Stimulated activated CD4-positive, alpha-beta T cell treated with anti-CD3 and anti-CD28 coated beads, Interleukin-2, amount 100 ng/mL, for 48 hours (primary cell): ENCODE measurements around the gene GTSF1L.
A peak's percentile ranks its signal among the peaks of the same experiment; 100 is the strongest.
"Not testable (repeated sequence)": the region's sequence is repeated elsewhere in the genome, so short reads cannot be mapped to it uniquely, and the experiment has no call there.

Experiments
- DNase-seq, 2 donors: peaks; one replicate each; pipeline ENCODE4 v3.0.0-alpha.2; 2020

The GTSF1L gene

DNA sequence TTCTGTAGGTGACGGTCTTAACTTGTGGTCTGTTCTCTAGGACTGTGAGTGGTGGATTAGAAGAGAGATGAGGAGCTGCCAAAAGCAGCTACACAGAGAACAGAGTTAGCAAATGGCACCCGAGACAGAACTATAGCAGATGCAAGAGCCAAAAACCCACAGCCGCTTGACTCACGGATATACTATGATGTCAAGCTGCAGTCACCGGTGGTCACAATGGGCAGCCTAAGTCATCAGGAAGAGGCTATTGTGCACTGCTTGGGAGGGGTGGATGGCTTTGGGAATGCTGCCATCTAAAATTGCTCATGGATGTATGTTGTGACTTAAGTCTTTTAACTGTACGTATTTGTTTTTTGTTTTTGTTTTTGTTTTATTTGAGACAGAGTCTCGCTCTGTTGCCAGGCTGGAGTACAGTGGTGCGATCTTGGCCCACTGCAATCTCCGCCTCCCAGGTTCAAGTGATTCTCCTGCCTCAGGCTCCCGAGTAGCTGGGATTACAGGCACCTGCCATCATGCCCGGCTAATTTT, at the start of gene GTSF1L:
Gene GTSF1L (minus strand): TSS at position 192 of the 528 bp plus-strand sequence. CDS start 308 bp downstream, outside the sequence.
- DNase-seq: no peak

DNA sequence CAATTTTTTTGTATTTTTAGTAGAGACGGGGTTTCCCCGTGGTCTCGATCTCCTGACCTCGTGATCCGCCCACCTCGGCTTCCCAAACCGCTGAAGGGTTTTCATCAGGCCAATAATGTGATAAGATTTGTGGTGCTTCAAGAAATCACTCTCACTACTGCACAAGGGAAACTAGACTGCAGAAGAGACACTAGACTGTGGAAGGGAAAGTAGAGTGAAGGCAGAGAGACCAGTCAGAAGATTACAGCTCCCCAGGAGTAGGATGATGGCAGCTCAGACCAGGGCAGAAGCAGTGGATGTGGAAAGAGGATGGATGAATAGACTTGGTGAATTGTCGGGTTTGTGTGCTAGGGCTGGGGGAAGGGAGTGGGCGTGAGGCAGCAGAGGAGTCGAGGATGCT, 48.0 kb upstream of the GTSF1L start:
- no peak for DNase-seq

DNA sequence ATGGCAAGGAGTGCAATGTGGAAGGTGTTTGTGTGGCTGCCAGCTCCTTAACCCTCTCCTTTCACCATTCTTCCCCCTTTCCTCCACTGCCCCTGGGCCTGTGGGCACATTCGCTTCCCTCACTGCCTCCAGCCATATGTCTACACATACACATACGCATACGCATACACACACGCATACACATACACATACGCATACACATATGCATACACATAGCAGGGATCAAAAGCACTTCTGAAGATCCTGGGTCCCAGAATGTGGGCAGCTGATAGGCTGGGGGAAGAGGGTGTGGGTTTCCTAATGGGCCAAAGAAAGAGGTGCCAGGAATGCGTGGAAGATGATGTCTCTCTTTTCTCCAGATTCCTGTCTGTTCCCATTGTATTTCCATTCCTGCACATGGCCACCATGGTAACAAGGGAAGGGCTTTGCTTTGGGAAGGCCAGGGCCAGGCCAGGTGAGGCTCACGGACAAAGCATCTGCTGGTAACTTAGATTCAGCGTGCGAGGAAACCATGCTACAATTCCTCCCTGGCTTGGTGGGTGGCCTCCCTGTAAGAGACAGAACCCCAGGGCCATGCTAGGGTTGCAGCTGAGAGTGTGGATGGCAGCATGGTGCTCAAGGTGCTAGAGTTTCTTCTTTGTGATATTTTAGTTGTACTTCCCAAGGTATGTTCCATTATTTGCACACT, 44.8 kb upstream of the GTSF1L start:
- DNase-seq: no peak

DNA sequence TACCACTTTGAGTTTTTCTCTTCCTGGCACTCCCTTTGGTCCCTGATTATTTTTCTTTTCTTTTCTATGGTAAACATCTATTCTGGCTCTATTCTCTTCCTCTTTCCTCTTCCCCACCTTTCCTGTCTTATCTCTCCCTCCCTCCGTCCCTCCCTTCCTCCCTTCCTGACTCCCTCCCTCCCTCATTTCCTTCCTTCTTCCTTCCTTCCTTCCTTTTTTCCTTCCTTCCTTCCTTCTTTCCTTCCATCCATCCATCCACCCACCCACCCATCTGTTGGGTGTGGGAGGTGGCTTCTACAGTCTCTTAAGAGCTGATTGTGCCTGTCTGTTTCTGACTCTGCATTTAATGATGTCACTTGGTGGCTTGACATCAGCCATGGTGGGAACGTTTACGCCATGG, 43.5 kb upstream of the GTSF1L start:
- no peak for DNase-seq

GRCh38 chr20:43767686-43768474, 41.1 kb upstream of the GTSF1L start:
- DNase-seq: no peak

GRCh38 chr20:43766917-43767316, 40.1 kb upstream of the GTSF1L start:
- DNase-seq: no peak

DNA sequence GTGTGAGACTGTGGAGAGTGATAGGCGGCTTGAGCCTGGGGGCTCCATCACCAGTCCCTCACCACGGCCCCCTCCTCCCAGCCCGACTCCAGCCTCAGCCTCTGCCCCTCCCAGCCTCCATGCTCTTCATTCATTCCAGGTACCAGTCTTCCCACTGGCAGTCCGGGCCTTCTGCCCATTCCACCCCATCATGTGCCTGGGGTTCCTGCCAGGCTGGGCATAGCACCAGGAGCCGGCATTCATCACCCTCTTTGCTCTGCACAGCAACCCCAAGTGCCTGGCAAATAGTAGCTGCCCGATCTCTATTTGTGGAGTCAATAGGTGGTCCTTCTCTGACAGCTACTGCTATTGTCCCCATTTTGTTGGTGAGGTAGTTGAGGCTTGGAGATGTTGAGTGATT, 39.6 kb upstream of the GTSF1L start:
- no peak for DNase-seq

DNA sequence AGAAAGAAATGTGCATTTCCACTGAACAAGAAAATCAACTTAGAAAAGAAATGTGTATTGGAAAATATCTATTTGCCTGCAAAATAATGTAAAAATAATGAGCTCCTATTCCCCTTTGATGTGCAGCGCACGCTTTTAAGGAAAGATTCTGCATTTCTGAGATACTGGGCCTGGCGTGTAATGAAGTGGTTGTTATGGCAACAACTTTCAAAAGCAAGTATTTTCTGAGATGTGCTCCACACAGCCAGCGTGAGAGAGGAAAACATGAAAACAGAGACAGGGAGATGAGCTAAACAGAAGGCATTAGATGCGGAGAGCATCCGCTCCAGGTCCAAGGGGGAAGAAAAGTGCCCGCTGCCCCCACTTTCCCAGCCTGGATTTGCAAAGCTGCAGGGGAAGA, 39.1 kb upstream of the GTSF1L start:
- no peak for DNase-seq

DNA sequence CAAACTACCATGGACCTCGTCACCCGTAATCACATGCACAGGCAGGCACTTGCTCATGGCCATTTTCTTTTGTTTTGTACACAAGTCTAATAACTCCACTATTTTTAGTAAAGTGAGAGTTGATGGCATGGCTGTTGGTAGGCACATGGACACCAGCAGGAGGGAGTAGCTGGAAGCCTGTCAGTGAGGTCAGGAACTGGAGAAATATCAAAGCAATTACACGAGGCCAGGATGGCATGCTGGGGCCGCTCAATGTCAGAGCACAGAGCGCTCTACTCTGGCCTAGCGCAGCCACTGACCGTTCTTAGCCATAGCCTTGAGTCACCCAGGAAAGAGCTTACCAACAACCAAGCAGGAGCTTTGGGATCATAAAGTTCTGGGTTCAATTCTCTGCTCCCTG, 36.1 kb upstream of the GTSF1L start:
- no peak for DNase-seq

DNA sequence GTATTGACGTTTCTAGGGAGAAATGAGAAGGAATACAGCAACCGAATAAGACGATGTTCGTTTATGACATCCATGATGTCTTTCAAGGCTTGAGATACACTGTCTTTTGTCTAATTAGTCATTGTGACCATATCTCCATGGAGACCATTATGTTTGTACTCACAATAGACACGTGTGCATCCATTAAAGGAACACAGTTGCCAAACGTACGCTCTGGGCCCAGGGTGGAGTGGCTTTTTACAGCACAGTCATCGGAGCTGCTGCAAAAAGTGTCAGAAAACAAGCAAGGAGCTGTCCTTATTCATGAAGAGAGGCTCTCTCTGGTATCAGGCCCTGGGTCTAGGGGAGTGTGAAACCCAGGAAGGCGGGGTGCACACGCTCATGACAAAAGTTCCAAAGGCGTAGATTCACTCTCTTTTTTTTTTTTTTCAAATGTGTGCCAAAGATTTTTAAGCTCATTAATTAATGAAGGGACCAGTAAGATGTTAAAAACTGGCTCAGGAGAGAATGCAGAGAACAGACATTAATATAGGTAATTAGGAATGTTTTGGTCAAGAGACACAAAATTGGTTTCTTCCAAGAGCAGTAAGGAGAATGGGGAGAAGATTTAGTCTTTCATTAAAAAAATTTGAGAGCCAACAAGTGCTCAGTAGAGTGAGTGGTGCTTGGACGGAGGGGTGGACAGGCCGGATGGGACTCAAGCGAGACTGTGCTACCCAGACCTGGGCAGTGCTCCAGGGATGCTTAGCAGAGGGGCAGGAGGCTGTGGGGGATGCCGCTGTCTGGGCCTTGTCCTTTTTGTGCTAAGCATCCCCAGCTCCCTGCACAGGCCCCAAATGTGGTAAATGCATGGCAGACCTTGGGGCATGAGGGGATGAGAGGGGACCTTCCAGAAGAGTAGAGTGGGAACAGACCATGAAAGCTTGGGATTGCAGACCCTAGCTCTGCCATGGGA, 34.9 kb upstream of the GTSF1L start:
- DNase-seq: no peak

DNA sequence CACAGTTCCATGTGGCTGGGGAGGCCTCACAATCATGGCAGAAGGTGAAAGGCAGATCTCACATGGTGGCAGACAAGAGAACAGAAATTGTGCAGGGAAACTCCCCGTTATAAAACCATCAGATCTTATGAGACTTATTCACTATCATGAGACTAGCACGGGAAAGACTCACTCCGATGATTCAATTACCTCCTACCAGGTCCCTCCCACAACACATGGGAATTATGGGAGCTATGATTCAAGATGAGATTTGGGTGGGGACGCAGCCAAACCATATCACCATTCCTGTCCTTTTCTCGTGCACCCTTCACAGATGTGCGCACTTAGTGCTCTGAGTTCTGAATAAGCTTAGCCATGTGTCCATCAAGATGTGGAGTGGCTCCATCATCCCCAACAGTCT, 31.1 kb upstream of the GTSF1L start:
- not testable (repeated sequence) for DNase-seq

DNA sequence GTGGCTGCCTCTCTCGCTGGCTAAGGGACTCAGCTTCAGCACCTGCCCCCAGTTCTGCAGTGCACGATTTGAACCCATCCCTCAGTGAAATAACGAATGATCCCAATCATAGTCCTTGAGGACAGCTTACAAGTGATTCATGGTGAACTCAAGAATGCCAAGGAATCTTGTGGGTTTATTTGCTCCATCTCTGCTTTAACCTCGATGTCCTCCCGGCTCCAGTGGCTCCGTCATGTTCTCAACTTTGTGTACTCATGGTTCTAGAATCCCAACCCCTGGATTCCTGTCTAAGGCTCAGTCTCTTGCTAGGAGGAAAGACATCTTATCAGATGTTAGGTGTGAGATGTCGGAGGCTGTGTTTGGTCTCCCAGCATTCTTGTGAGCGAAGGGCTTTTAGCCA, 29.0 kb upstream of the GTSF1L start:
- no peak for DNase-seq

- no peak for DNase-seq
Observed at GRCh38 chr20:43755390-43755789, 28.6 kb upstream of the GTSF1L start.

DNA sequence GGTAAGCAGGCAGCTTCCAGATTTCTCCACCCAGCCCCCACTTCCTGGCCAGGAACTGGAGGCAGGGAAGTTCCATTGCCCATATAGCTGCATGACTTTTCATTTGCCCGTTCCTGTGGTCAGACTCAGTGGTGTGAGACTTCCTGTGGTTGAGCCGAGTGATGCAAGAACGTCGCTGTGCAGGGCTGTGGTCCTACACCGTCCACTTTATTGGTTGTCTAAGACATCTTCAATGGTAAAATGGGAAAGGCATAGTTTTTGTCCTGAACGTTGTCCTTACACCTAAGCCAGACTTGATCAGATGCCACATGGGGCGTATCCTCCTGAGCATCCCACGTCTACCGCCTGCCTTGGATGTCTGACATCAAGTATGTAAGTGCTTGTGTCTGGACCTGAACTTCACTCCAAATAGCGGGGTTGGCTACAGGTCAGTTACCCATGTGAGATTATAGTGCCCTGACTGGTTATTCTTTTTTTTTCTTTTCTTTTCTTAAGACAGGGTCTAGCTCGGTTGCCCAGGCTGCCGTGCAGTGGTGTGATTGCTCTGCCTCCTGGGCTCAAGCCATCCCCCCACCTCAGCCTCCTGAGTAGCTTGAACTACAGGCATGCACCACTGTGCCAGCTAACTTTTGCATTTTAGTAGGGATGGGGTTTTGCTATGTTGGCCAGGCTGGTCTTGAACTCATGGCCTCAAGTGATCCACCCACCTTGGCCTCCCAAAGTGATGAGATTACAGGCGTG, 25.9 kb upstream of the GTSF1L start:
- peak in 1 of 2 donors; percentile 15 for DNase-seq

DNA sequence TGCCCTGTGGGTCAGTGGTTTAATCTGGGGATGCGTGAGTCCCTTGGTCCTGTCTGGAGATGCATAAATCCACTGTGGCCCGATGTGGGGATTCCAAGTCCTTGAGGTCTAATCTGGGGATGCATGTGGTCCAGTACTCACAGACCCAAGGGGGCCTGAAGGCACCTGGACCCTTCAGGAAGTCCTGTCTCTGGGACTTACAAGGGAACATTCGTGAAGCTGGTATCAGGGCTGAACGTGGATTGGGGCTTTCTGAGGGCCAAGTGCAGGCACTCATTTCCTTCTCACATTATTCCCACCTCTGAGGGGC, 25.2 kb upstream of the GTSF1L start:
- DNase-seq: no peak

DNA sequence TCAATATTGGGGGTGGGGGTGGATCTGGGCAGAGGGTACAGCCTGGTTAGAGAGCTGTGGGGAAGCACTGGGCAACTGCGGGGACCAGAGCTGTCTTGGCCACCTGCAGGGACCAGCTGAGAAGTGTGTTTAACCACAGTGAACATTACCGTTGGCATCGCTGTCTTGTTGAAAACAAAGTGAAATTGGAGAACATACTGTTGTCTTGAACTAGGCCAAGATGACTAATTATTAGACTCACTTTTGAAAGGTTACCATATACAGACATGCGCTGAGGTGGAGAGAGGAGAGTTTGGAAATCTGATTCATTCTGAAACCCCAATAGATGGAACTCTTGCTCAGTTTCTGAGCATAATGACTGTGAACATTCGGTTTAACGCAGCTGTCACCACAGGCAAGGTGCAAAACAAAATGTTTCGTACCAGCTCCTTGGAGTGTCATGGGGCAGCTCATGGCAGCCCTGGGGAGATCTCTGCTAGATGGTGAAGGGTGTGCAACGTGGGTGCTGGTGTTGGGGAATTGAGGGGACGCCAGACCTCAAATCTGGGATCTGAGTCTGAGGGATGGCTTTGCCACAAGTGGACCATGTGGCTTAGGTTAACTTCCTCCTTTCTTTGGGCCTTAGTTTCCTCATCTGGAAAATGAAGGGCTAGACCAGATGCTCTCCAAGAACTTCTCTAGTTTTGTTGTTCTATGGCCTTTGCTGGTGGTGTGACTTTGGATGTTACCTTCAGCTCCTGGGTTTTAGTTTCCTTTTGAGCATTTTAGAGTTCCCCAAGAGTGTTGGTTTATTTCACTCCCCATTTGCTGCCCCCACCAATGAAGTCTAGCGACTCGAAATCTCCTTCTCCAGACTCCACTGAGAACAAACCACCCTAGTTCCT, 24.6 kb upstream of the GTSF1L start:
- peak; percentile 44 to 49 for DNase-seq

- DNase-seq: no peak
Observed at GRCh38 chr20:43750774-43751166, 24.0 kb upstream of the GTSF1L start.

GRCh38 chr20:43749734-43750294, 23.0 kb upstream of the GTSF1L start:
- DNase-seq: peak; percentile 94 to 95

DNA sequence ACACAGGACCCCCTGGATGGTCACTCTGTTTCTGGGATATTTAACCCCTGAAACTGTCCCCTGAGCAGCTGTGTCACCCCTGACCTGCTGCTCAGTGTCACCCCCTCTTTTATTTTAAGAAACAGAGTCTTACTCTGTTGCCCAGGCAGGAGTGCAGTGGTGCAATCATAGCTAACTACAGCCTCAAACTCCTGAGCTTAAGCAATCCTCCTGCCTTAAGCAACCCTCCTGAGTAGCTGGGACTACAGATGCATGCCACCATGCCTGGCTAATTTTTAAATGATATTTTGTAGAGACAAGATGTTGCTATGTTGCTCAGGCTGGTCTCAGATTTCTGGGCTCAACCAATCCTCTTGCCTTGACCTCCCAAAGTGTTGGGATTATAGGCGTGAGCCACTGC, 21.5 kb upstream of the GTSF1L start:
- no peak for DNase-seq

DNA sequence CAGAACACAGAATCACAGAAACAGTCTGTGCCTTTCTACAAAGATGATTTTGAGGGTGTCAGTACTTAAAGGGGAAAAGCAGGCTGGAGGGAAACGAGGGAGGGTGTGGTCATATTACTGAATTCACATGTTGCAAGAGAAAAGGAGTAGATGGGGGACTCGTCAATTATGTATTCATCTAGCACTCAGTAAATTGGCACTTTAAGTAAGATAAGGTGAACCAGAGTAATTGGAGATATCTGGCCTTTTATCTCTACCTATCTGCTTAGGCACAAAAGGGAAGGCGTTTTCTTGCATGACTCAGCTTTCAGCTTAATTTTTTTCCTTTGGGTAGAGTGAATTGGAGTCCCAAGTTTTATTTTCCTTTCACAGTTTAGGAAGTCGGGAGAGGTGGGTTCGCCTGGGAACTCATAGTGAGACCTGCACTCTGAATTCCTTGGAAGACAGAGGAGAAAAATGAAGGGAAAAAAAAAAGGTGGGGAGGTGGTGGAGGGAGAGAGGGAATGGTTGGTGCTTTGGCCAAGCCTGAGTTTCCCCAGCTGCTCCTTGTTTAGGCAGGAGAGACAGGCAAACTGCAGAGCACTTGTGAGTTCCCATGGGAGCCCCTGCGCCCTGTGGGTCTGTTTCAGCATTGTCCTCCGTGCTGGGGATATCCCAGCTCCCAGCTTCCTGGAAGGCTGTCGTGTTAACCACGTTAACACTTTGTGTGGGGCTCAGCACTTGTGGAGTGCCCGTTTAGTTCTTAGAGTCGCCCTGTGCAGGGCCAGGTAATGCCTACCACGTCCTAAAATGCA, 19.7 kb upstream of the GTSF1L start:
- no peak for DNase-seq
